IMR-90 (cell line): ENCODE measurements around the gene CACNA1G. TPM values are rescaled to one million over a fixed set of nuclear protein-coding genes. Genes with fewer than 3 reads are reported as not detected.
A peak's percentile ranks its signal among the peaks of the same experiment; 100 is the strongest.

ENCODE experiments used
- ATAC-seq: fragments of 200-7000 bp; cut with Tn5 transposase; 2 replicates; pipeline ENCODE4 v1.9.1; 2020; ENCODE audit warnings: low read depth, mild to moderate bottlenecking, moderate library complexity
- BruUV-seq: library from RNA; stranded (reverse); fragments of 400-500 nt; replicated peaks from 2 replicates; lab custom pipeline; 2021; lab: Mats Ljungman, UMichigan
- CTCF ChIA-PET: fragments of 300-600 bp; formaldehyde crosslinking; extraction: SDS; loops from one replicate; lab custom pipeline; 2021; ENCODE audit warnings: antibody characterized with exemption; lab: Yijun Ruan, JAX
- POLR2A ChIA-PET: fragments of 300-600 bp; sonication (Branson Sonifier 250); formaldehyde crosslinking; loops from one replicate; lab custom pipeline; 2022; ENCODE audit warnings: antibody characterized with exemption; ENCODE audit not compliant: unreplicated experiment; lab: Charles Lee
- DNase-seq: peaks from one replicate; pipeline ENCODE4 v3.0.0; 2013
- H2AFZ ChIP-seq: replicated peaks from 2 replicates; pipeline ENCODE3; 2013; ENCODE audit warnings: low read length, mild to moderate bottlenecking; ENCODE audit not compliant: poor library complexity
- H2AK5ac ChIP-seq: 2 replicates; pipeline ENCODE4 v1.6.1; 2013; ENCODE audit warnings: low read depth, low read length, inconsistent platforms
- H2AK9ac ChIP-seq: replicated peaks from 2 replicates; pipeline ENCODE3; 2013; ENCODE audit warnings: mild to moderate bottlenecking, low read depth, low read length, moderate library complexity; ENCODE audit not compliant: poor library complexity
- H2BK120ac ChIP-seq: 2 replicates; pipeline ENCODE4 v1.6.1; 2013; ENCODE audit warnings: low read depth, low read length, inconsistent platforms
- H2BK15ac ChIP-seq: 3 replicates; pipeline ENCODE4 v1.6.1; 2013; ENCODE audit warnings: low read depth, low read length, inconsistent platforms
- H2BK20ac ChIP-seq: 2 replicates; pipeline ENCODE4 v1.6.1; 2013; ENCODE audit warnings: low read depth, mild to moderate bottlenecking, inconsistent platforms, low read length, moderate library complexity
- H2BK5ac ChIP-seq: 2 replicates; pipeline ENCODE4 v1.6.1; 2013; ENCODE audit warnings: mild to moderate bottlenecking, low read depth, low read length, inconsistent platforms; ENCODE audit not compliant: poor library complexity, severe bottlenecking
- H3K14ac ChIP-seq: replicated peaks from 2 replicates; pipeline ENCODE4 v1.6.1; 2013; ENCODE audit warnings: low read depth, low read length, inconsistent platforms
- H3K18ac ChIP-seq: 2 replicates; pipeline ENCODE4 v1.6.1; 2013; ENCODE audit warnings: low read depth, low read length, control low read depth
- H3K23ac ChIP-seq: 2 replicates; pipeline ENCODE4 v1.6.1; 2013; ENCODE audit warnings: low read depth, low read length, inconsistent platforms
- H3K27ac ChIP-seq: 2 replicates; pipeline ENCODE4 v1.5.1; 2013; ENCODE audit warnings: mild to moderate bottlenecking, control low read depth, low read length; ENCODE audit not compliant: insufficient read depth
- H3K27me3 ChIP-seq: 2 replicates; pipeline ENCODE4 v1.6.1; 2013; ENCODE audit warnings: low read length; ENCODE audit not compliant: control insufficient read depth, insufficient read depth
- H3K36me3 ChIP-seq: 2 replicates; pipeline ENCODE4 v1.6.1; 2013; ENCODE audit warnings: low read length, mixed read lengths; ENCODE audit not compliant: control insufficient read depth, insufficient read depth
- H3K4ac ChIP-seq: 2 replicates; pipeline ENCODE4 v1.6.1; 2013; ENCODE audit warnings: low read depth, low read length, inconsistent platforms
- H3K4me1 ChIP-seq: 2 replicates; pipeline ENCODE4 v1.6.1; 2013; ENCODE audit warnings: low read length, mixed read lengths; ENCODE audit not compliant: control insufficient read depth, insufficient read depth
- H3K4me2 ChIP-seq: 2 replicates; pipeline ENCODE4 v1.6.1; 2013; ENCODE audit warnings: low read depth, mild to moderate bottlenecking, control low read depth, low read length, moderate library complexity
- H3K4me3 ChIP-seq: 2 replicates; pipeline ENCODE4 v1.5.1; 2013; ENCODE audit warnings: low read depth, mild to moderate bottlenecking, control low read depth, low read length, moderate library complexity; ENCODE audit not compliant: insufficient read depth
- H3K56ac ChIP-seq: 2 replicates; pipeline ENCODE4 v1.6.1; 2013; ENCODE audit warnings: low read length, inconsistent platforms; ENCODE audit not compliant: insufficient read depth; ENCODE audit errors: extremely low read depth
- H3K79me1 ChIP-seq, 2 experiments: 2 replicates each; pipeline ENCODE4 v1.6.1; 2013; ENCODE audit warnings: low read length in 2 of 2, inconsistent platforms in 1 of 2, low read depth in 1 of 2
- H3K9ac ChIP-seq: 2 replicates; pipeline ENCODE4 v1.6.1; 2013; ENCODE audit warnings: low read depth, low read length, control low read depth
- H3K9me1 ChIP-seq: 2 replicates; pipeline ENCODE4 v1.6.1; 2013; ENCODE audit warnings: low read length, inconsistent platforms; ENCODE audit not compliant: insufficient read depth
- H3K9me3 ChIP-seq: 2 replicates; pipeline ENCODE4 v1.6.1; 2013; ENCODE audit warnings: low read length; ENCODE audit not compliant: control insufficient read depth, insufficient read depth
- H4K20me1 ChIP-seq: 2 replicates; pipeline ENCODE4 v1.6.1; 2013; ENCODE audit warnings: low read length, inconsistent platforms; ENCODE audit not compliant: insufficient read depth
- H4K5ac ChIP-seq: 2 replicates; pipeline ENCODE4 v1.6.1; 2013; ENCODE audit warnings: mild to moderate bottlenecking, low read depth, low read length, control low read depth
- H4K8ac ChIP-seq, 2 experiments: 2 replicates each; pipeline ENCODE4 v1.6.1; 2013; ENCODE audit warnings: low read depth in 2 of 2, low read length in 2 of 2, control low read depth in 1 of 2, inconsistent platforms in 1 of 2
- H4K91ac ChIP-seq: 2 replicates; pipeline ENCODE4 v1.6.1; 2013; ENCODE audit warnings: low read depth, low read length, inconsistent platforms; ENCODE audit not compliant: insufficient read depth
- CEBPB ChIP-seq: IDR thresholded peaks from 2 replicates; pipeline ENCODE4 v1.6.1; 2012; ENCODE audit warnings: low read depth, low read length, improper control_type of control experiment
- CHD1 ChIP-seq: IDR thresholded peaks from 2 replicates; pipeline ENCODE4 v1.6.1; 2012; ENCODE audit warnings: low read depth, low read length, improper control_type of control experiment
- CTCF ChIP-seq: conservative IDR thresholded peaks from 2 replicates; pipeline ENCODE4 v1.5.1; 2012; ENCODE audit warnings: mild to moderate bottlenecking, low read depth, low read length, improper control_type of control experiment
- FOS ChIP-seq: fragments of 150-350 bp; IDR thresholded peaks from 2 replicates; pipeline ENCODE4 v1.6.1; 2016; ENCODE audit warnings: low read depth, low read length
- MAFK ChIP-seq: IDR thresholded peaks from 2 replicates; pipeline ENCODE4 v1.6.1; 2012; ENCODE audit warnings: low read depth, low read length, improper control_type of control experiment
- MAZ ChIP-seq: IDR thresholded peaks from 2 replicates; pipeline ENCODE4 v1.6.1; 2012; ENCODE audit warnings: low read depth, mild to moderate bottlenecking, low read length, improper control_type of control experiment, moderate library complexity, borderline replicate concordance
- MXI1 ChIP-seq: IDR thresholded peaks from 2 replicates; pipeline ENCODE4 v1.6.1; 2012; ENCODE audit warnings: low read depth, mild to moderate bottlenecking, low read length, moderate library complexity, borderline replicate concordance
- NFE2L2 ChIP-seq: fragments of 150-350 bp; IDR thresholded peaks from 2 replicates; pipeline ENCODE4 v1.6.1; 2016; ENCODE audit warnings: low read depth, mild to moderate bottlenecking, low read length
- POLR2A ChIP-seq: IDR thresholded peaks from 2 replicates; pipeline ENCODE4 v1.6.1; 2012; ENCODE audit warnings: mild to moderate bottlenecking, low read depth, low read length
- RAD21 ChIP-seq: IDR thresholded peaks from 2 replicates; pipeline ENCODE4 v1.6.1; 2012; ENCODE audit warnings: low read length, improper control_type of control experiment
- SMC3 ChIP-seq: fragments of 150-350 bp; IDR thresholded peaks from 2 replicates; pipeline ENCODE4 v1.6.1; 2016; ENCODE audit warnings: low read depth, mild to moderate bottlenecking, antibody characterized with exemption, low read length, moderate library complexity
- WGBS, 2 experiments: methylation state at CpG; one replicate each; pipeline versions ENCODE4 v1.1.5 to v1.1.7; 2013; ENCODE audit warnings: missing lambda C conversion rate in 2 of 2; ENCODE audit not compliant: insufficient read length in 1 of 2; ENCODE audit errors: extremely low coverage in 2 of 2; 5-methylcytosine and 5-hydroxymethylcytosine counted together
- dilution Hi-C: fragments of 300-500 bp; cut with HindIII; formaldehyde crosslinking; loops from one replicate; pipeline ENCODE4 v1.14.3; 2018; ENCODE audit warnings: low sequenced_read_pairs; ENCODE audit not compliant: unreplicated experiment
- in situ Hi-C: fragments of 300-500 bp; cut with MboI; formaldehyde crosslinking; loops from 3 replicates; pipeline ENCODE4 v1.14.3; 2019; ENCODE audit warnings: low sequenced_read_pairs, inconsistent platforms, mixed read lengths
- intact Hi-C: fragments of 100-400 bp; cut with micrococcal nuclease; formaldehyde crosslinking; loops from 2 replicates; pipeline ENCODE4 v1.10.0; 2022
- polyA plus RNA-seq, 3 experiments: library from polyadenylated mRNA; depleted of rRNA; stranded (reverse); fragments of >200 nt; gene quantifications; 2 replicates each; pipeline ENCODE4 v1.2.3, GENCODE V29; 2012; ENCODE audit warnings: low replicate concordance in 1 of 3
- total RNA-seq: library from RNA; depleted of rRNA; stranded (reverse); fragments of >200 nt; gene quantifications from 2 replicates; pipeline ENCODE4 v1.2.3, GENCODE V29; 2012

Gene CACNA1G
- total and polyA plus RNA-seq, 2 of the 4 experiments (the other 2 are of a cell fraction): under 0.01 to 0.03 TPM

GRCh38 chr17:50549256-50549941 lies 11.1 kb upstream of the CACNA1G start:
- Histone ChIP-seq H3K27ac (no peak overlapping the region), H2AK5ac (no peak overlapping the region), H2BK5ac (no peak overlapping the region), H3K9me1 (peaks cover 5% of the 10 kb centered on the region), H3K36me3 (peaks cover 15% of the 10 kb centered on the region; the same call in 1 of the 2 replicates), H3K4me1 (peaks cover 6% of the 10 kb centered on the region), H4K91ac (no peak overlapping the region), H3K18ac (no peak overlapping the region), H3K27me3 (no peaks in the 10 kb centered on the region), H4K20me1 (0 out of 2 replicates have a peak, but pooled peaks cover 8% of the 10 kb centered on the region), H2BK20ac (no peak overlapping the region), H3K14ac (no peak overlapping the region), H3K4ac (no peak overlapping the region), H4K8ac (no peak overlapping the region), H3K9ac (no peak overlapping the region), H3K79me1 (peaks cover 0 to 11% of the 10 kb centered on the region in 2 experiments; a peak in 2 of 4 replicates), H2AFZ (peak overlapping the region; percentile 11), H3K4me3 (no peak overlapping the region), H2BK15ac (no peak overlapping the region), H2BK120ac (no peak overlapping the region), H4K5ac (no peak overlapping the region), H3K9me3 (no peaks in the 10 kb centered on the region), H2AK9ac (peak overlapping the region; percentile 78), H3K4me2 (no peak overlapping the region), H3K23ac (no peak overlapping the region), H3K56ac (no peak overlapping the region)
- CTCF ChIA-PET: interaction anchor here (1.2 to 2.4 kb wide), 3 partner anchors 77 to 146 kb away, joined by 8 to 28 read pairs (median 8); no protein-coding TSS in a partner anchor
- intact Hi-C loops: loop anchor here (10.0 kb wide), 1 partner anchor 405 kb away; no protein-coding TSS in a partner anchor
- ATAC-seq (no peak), DNase-seq (no peak)
- BruUV-seq: no TSS peak
- TF ChIP-seq CEBPB (no peak), FOS (no peak), SMC3 (no peak), MAZ (no peak), CHD1 (no peak), NFE2L2 (no peak), MXI1 (no peak), MAFK (no peak), POLR2A (no peak), RAD21 (no peak), CTCF (no peak)
- in situ Hi-C loops: loop anchor here (5.0 to 10.0 kb wide), 4 partner anchors 78 to 405 kb away; no protein-coding TSS in a partner anchor
- 79% methylated on average over 5 of the region's 19 CpGs; no CpG with 5 or more reads in 1 of the 2 experiments for WGBS, 2 experiments
- dilution Hi-C loops: no loop called here
- POLR2A ChIA-PET: no interaction called here
